Measurements from ENCODE around the gene RHBDL3. TPM values are rescaled to one million over a fixed set of nuclear protein-coding genes. Genes with fewer than 3 reads are reported as not detected.
"Not testable (repeated sequence)": the region's sequence is repeated elsewhere in the genome, so short reads cannot be mapped to it uniquely, and the experiment has no call there.

The RHBDL3 gene
- total RNA-seq, 2 experiments from 2014 or later = not detected

GRCh38 chr17:32342603-32343325, 77.1 kb downstream of the RHBDL3 start:
- Mint-ChIP-seq H3K27ac (peak overlapping the region; percentile 90), H3K36me3 (ENCODE audit: low read depth) (peaks cover 7% of the 10 kb centered on the region), H3K27me3 (ENCODE audit: low read depth) (no peaks in the 10 kb centered on the region), H3K4me3 (peak overlapping the region; percentile 86), H3K4me1 (ENCODE audit: low read depth) (peaks cover 20% of the 10 kb centered on the region), H3K9me3 (no peaks in the 10 kb centered on the region)
- DNase-seq = no peak
- CTCF ChIA-PET = no interaction called here
- intact Hi-C loops (cut with micrococcal nuclease) = loop anchor here (2.0 to 10.0 kb wide), 2 partner anchors 102 to 198 kb away; partner anchors contain the start of genes PSMD11 and RHOT1

- intact Hi-C loops (cut with micrococcal nuclease) = loop anchor here (10.0 kb wide), 1 partner anchor 201 kb away; the partner anchor contains the start of gene RHOT1
- no peaks in the 10 kb centered on the region for H3K27me3 Mint-ChIP-seq (ENCODE audit: low read depth)
- H3K4me1 Mint-ChIP-seq (ENCODE audit: low read depth) = peaks cover 20% of the 10 kb centered on the region
- H3K4me3 Mint-ChIP-seq = no peak overlapping the region
- H3K27ac Mint-ChIP-seq = no peak overlapping the region
- DNase-seq = no peak
- no peaks in the 10 kb centered on the region for H3K9me3 Mint-ChIP-seq
- CTCF ChIA-PET = no interaction called here
- peaks cover 14% of the 10 kb centered on the region for H3K36me3 Mint-ChIP-seq (ENCODE audit: low read depth)
Measured at GRCh38 chr17:32345951-32346600, 80.4 kb downstream of the RHBDL3 start.

GRCh38 chr17:32348483-32348800, 82.8 kb downstream of the RHBDL3 start:
- Mint-ChIP-seq H3K27ac (no peak overlapping the region), H3K27me3 (ENCODE audit: low read depth) (no peaks in the 10 kb centered on the region), H3K9me3 (no peaks in the 10 kb centered on the region), H3K4me1 (ENCODE audit: low read depth) (peaks cover 27% of the 10 kb centered on the region), H3K4me3 (peak overlapping the region; percentile 97), H3K36me3 (ENCODE audit: low read depth) (peaks cover 31% of the 10 kb centered on the region)
- CTCF ChIA-PET = interaction anchor here (1.2 kb wide), 1 partner anchor 28 kb away, joined by 4 read pairs; no protein-coding TSS in a partner anchor
- DNase-seq = no peak
- intact Hi-C loops (cut with micrococcal nuclease) = loop anchor here (10.0 kb wide), 1 partner anchor 204 kb away; the partner anchor contains the start of gene RHOT1

- intact Hi-C loops (cut with micrococcal nuclease) = loop anchor here (10.0 kb wide), 1 partner anchor 205 kb away; the partner anchor contains the start of gene RHOT1
- DNase-seq = peak; percentile 32
- CTCF ChIA-PET = interaction anchor here (0.6 to 1.2 kb wide), 2 partner anchors 29 to 448 kb away, joined by 3 to 4 read pairs; partner anchors contain the start of gene UTP6
Measured at GRCh38 chr17:32349503-32349853, 83.8 kb downstream of the RHBDL3 start.

GRCh38 chr17:32349854-32350665, 84.4 kb downstream of the RHBDL3 start, which contains the start of gene ZNF207:
Gene ZNF207, plus strand, starts transcription at chr17:32350157. Its CDS starts 129 bp downstream, at chr17:32350286.
- peak within 1 kb of the TSS; percentile 99 for H3K27ac Mint-ChIP-seq
- intact Hi-C loops (cut with micrococcal nuclease) = loop anchor here (1.0 to 10.0 kb wide), 6 partner anchors 9 to 527 kb away; partner anchors contain the start of genes LRRC37B, MYO1D, PSMD11 and RHOT1
- DNase-seq = peak; percentile 98
- no peaks in the 10 kb centered on the region for H3K27me3 Mint-ChIP-seq (ENCODE audit: low read depth)
- no peaks in the 10 kb centered on the region for H3K9me3 Mint-ChIP-seq
- H3K4me3 Mint-ChIP-seq = peak within 1 kb of the TSS; percentile 97
- H3K36me3 Mint-ChIP-seq (ENCODE audit: low read depth) = peaks cover 43% of the 10 kb centered on the region
- CTCF ChIA-PET = interaction anchor here (1.2 to 1.6 kb wide), 3 partner anchors 14 to 94 kb away, joined by 5 to 6 read pairs (median 6); partner anchors contain the start of gene PSMD11
- peaks cover 40% of the 10 kb centered on the region for H3K4me1 Mint-ChIP-seq (ENCODE audit: low read depth)

More at GRCh38 chr17:32349503-32349853, 83.8 kb downstream of the RHBDL3 start:
- H3K4me3 Mint-ChIP-seq = peak overlapping the region; percentile 97
- H3K27ac Mint-ChIP-seq = peak overlapping the region; percentile 99
- no peaks in the 10 kb centered on the region for H3K27me3 Mint-ChIP-seq (ENCODE audit: low read depth)
- H3K36me3 Mint-ChIP-seq (ENCODE audit: low read depth) = peaks cover 38% of the 10 kb centered on the region
- H3K9me3 Mint-ChIP-seq = no peaks in the 10 kb centered on the region
- H3K4me1 Mint-ChIP-seq (ENCODE audit: low read depth) = peaks cover 34% of the 10 kb centered on the region

- no peaks in the 10 kb centered on the region for H3K9me3 Mint-ChIP-seq
- H3K4me1 Mint-ChIP-seq (ENCODE audit: low read depth) = peaks cover 47% of the 10 kb centered on the region
- CTCF ChIA-PET = interaction anchor here (0.6 to 2.0 kb wide), 5 partner anchors 15 to 128 kb away, joined by 4 to 6 read pairs (median 5); partner anchors contain the start of gene PSMD11
- H3K4me3 Mint-ChIP-seq = peak overlapping the region; percentile 97
- peak overlapping the region; percentile 99 for H3K27ac Mint-ChIP-seq
- H3K27me3 Mint-ChIP-seq (ENCODE audit: low read depth) = no peaks in the 10 kb centered on the region
- intact Hi-C loops (cut with micrococcal nuclease) = loop anchor here (1.0 to 10.0 kb wide), 5 partner anchors 10 to 526 kb away; partner anchors contain the start of genes LRRC37B, MYO1D and PSMD11
- peak; percentile 62 for DNase-seq
- H3K36me3 Mint-ChIP-seq (ENCODE audit: low read depth) = peaks cover 51% of the 10 kb centered on the region
Measured at GRCh38 chr17:32350666-32351418, 85.2 kb downstream of the RHBDL3 start.

- intact Hi-C loops (cut with micrococcal nuclease) = loop anchor here (10.0 kb wide), 1 partner anchor 348 kb away; the partner anchor contains the start of gene LRRC37B
- Mint-ChIP-seq H3K4me3 (peak overlapping the region; percentile 97), H3K36me3 (ENCODE audit: low read depth) (peaks cover 58% of the 10 kb centered on the region), H3K4me1 (ENCODE audit: low read depth) (peaks cover 59% of the 10 kb centered on the region)
- H3K9me3 Mint-ChIP-seq; DNase-seq; H3K27ac Mint-ChIP-seq; H3K27me3 Mint-ChIP-seq (ENCODE audit: low read depth): not testable (repeated sequence)
- CTCF ChIA-PET = interaction anchor here (1.0 to 2.0 kb wide), 2 partner anchors 29 to 97 kb away, joined by 3 to 4 read pairs; no protein-coding TSS in a partner anchor
Measured at GRCh38 chr17:32352734-32353133, 87.1 kb downstream of the RHBDL3 start.

GRCh38 chr17:32355649-32356377, 90.2 kb downstream of the RHBDL3 start:
- peaks cover 66% of the 10 kb centered on the region for H3K4me1 Mint-ChIP-seq (ENCODE audit: low read depth)
- DNase-seq = no peak

GRCh38 chr17:32356378-32356743, 90.7 kb downstream of the RHBDL3 start:
- H3K36me3 Mint-ChIP-seq (ENCODE audit: low read depth) = peaks cover 60% of the 10 kb centered on the region
- H3K4me3 Mint-ChIP-seq = no peak overlapping the region
- DNase-seq = no peak
- CTCF ChIA-PET = interaction anchor here (0.7 kb wide), 1 partner anchor 56 kb away, joined by 3 read pairs; no protein-coding TSS in a partner anchor
- intact Hi-C loops (cut with micrococcal nuclease) = loop anchor here (10.0 kb wide), 1 partner anchor 352 kb away; the partner anchor contains the start of gene LRRC37B
- no peak overlapping the region for H3K27ac Mint-ChIP-seq
- H3K9me3 Mint-ChIP-seq = no peaks in the 10 kb centered on the region
- no peaks in the 10 kb centered on the region for H3K27me3 Mint-ChIP-seq (ENCODE audit: low read depth)
- peaks cover 69% of the 10 kb centered on the region for H3K4me1 Mint-ChIP-seq (ENCODE audit: low read depth)

More at GRCh38 chr17:32355649-32356377, 90.2 kb downstream of the RHBDL3 start:
- peaks cover 57% of the 10 kb centered on the region for H3K36me3 Mint-ChIP-seq (ENCODE audit: low read depth)
- CTCF ChIA-PET = interaction anchor here (0.7 kb wide), 1 partner anchor 56 kb away, joined by 3 read pairs; no protein-coding TSS in a partner anchor
- no peaks in the 10 kb centered on the region for H3K27me3 Mint-ChIP-seq (ENCODE audit: low read depth)
- H3K27ac Mint-ChIP-seq = peak overlapping the region; percentile 17
- intact Hi-C loops (cut with micrococcal nuclease) = loop anchor here (10.0 kb wide), 1 partner anchor 351 kb away; the partner anchor contains the start of gene LRRC37B
- H3K9me3 Mint-ChIP-seq = no peaks in the 10 kb centered on the region
- H3K4me3 Mint-ChIP-seq = no peak overlapping the region

- Mint-ChIP-seq H3K9me3 (no peaks in the 10 kb centered on the region), H3K36me3 (ENCODE audit: low read depth) (peaks cover 58% of the 10 kb centered on the region), H3K27ac (no peak overlapping the region), H3K4me3 (no peak overlapping the region), H3K4me1 (ENCODE audit: low read depth) (peaks cover 65% of the 10 kb centered on the region), H3K27me3 (ENCODE audit: low read depth) (no peaks in the 10 kb centered on the region)
- intact Hi-C loops (cut with micrococcal nuclease) = loop anchor here (10.0 kb wide), 1 partner anchor 352 kb away; the partner anchor contains the start of gene LRRC37B
- no peak for DNase-seq
- CTCF ChIA-PET = no interaction called here
Measured at GRCh38 chr17:32356750-32357149, 91.1 kb downstream of the RHBDL3 start.
